H9 (cell line): ENCODE measurements around the gene DBN1. TPM values are rescaled to one million over a fixed set of nuclear protein-coding genes. Genes with fewer than 3 reads are reported as not detected.

Experiments used
- DNase-seq: peaks from one replicate; pipeline ENCODE4 v3.0.0-alpha.2; 2017
- H2AFZ ChIP-seq: one replicate; pipeline ENCODE4 v1.6.1; 2013; ENCODE audit warnings: mild to moderate bottlenecking, low read length, control low read depth, moderate library complexity
- H2AK5ac ChIP-seq: 2 replicates; pipeline ENCODE4 v1.6.1; 2013; ENCODE audit warnings: low read length, control low read depth, mixed read lengths; ENCODE audit not compliant: insufficient read length
- H2BK120ac ChIP-seq: one replicate; pipeline ENCODE4 v1.6.1; 2013; ENCODE audit warnings: low read depth, mild to moderate bottlenecking, low read length, control low read depth, inconsistent platforms; ENCODE audit not compliant: poor library complexity, severe bottlenecking
- H2BK12ac ChIP-seq: 2 replicates; pipeline ENCODE4 v1.6.1; 2013; ENCODE audit warnings: low read length, control low read depth, mixed read lengths, low read depth; ENCODE audit not compliant: insufficient read length
- H2BK15ac ChIP-seq: 2 replicates; pipeline ENCODE4 v1.6.1; 2013; ENCODE audit warnings: low read depth, low read length, control low read depth
- H2BK20ac ChIP-seq: one replicate; pipeline ENCODE4 v1.6.1; 2013; ENCODE audit warnings: low read depth, mild to moderate bottlenecking, low read length, control low read depth, inconsistent platforms; ENCODE audit not compliant: poor library complexity, severe bottlenecking
- H2BK5ac ChIP-seq: 2 replicates; pipeline ENCODE4 v1.6.1; 2013; ENCODE audit warnings: low read length, control low read depth, mixed read lengths; ENCODE audit not compliant: insufficient read length
- H3K14ac ChIP-seq: 2 replicates; pipeline ENCODE4 v1.6.1; 2013; ENCODE audit warnings: low read length, control low read depth; ENCODE audit not compliant: insufficient read depth
- H3K18ac ChIP-seq: 2 replicates; pipeline ENCODE4 v1.6.1; 2013; ENCODE audit warnings: low read depth, mild to moderate bottlenecking, mixed read lengths, low read length, control low read depth; ENCODE audit not compliant: insufficient read length
- H3K23ac ChIP-seq: 2 replicates; pipeline ENCODE4 v1.6.1; 2013; ENCODE audit warnings: low read length, control low read depth, mixed read lengths, low read depth; ENCODE audit not compliant: insufficient read length
- H3K23me2 ChIP-seq: 2 replicates; pipeline ENCODE4 v1.6.1; 2013; ENCODE audit warnings: low read depth, mild to moderate bottlenecking, mixed read lengths, low read length, control low read depth; ENCODE audit not compliant: insufficient read length, poor library complexity, severe bottlenecking
- H3K27ac ChIP-seq: 2 replicates; pipeline ENCODE4 v1.5.1; 2013; ENCODE audit warnings: low read length, control low read depth, mixed read lengths, low read depth; ENCODE audit not compliant: insufficient read length
- H3K27me3 ChIP-seq: 2 replicates; pipeline ENCODE4 v1.6.1; 2013; ENCODE audit warnings: low read length, control low read depth, inconsistent platforms; ENCODE audit not compliant: insufficient read depth
- H3K4ac ChIP-seq: 2 replicates; pipeline ENCODE4 v1.6.1; 2013; ENCODE audit warnings: low read depth, mild to moderate bottlenecking, control low read depth, inconsistent platforms, low read length, moderate library complexity
- H3K4me1 ChIP-seq: 2 replicates; pipeline ENCODE4 v1.6.1; 2013; ENCODE audit warnings: low read length, control low read depth, inconsistent platforms; ENCODE audit not compliant: insufficient read depth
- H3K4me2 ChIP-seq: 2 replicates; pipeline ENCODE4 v1.6.1; 2013; ENCODE audit warnings: low read length, control low read depth, mixed read lengths; ENCODE audit not compliant: insufficient read length, insufficient read depth
- H3K56ac ChIP-seq: 2 replicates; pipeline ENCODE4 v1.6.1; 2013; ENCODE audit warnings: low read depth, mild to moderate bottlenecking, mixed read lengths, low read length, control low read depth; ENCODE audit not compliant: insufficient read length
- H3K79me1 ChIP-seq: 2 replicates; pipeline ENCODE4 v1.6.1; 2013; ENCODE audit warnings: low read depth, mild to moderate bottlenecking, moderate library complexity, low read length, control low read depth, inconsistent platforms; ENCODE audit not compliant: insufficient read depth, poor library complexity, severe bottlenecking
- H3K79me2 ChIP-seq: 2 replicates; pipeline ENCODE4 v1.6.1; 2013; ENCODE audit warnings: low read length, control low read depth, inconsistent platforms; ENCODE audit not compliant: insufficient read depth
- H3K9ac ChIP-seq: 2 replicates; pipeline ENCODE4 v1.6.1; 2013; ENCODE audit warnings: low read length, control low read depth, mixed read lengths; ENCODE audit not compliant: insufficient read length; ENCODE audit errors: extremely low read depth
- H3K9me3 ChIP-seq: one replicate; pipeline ENCODE4 v1.6.1; 2013; ENCODE audit warnings: low read depth, low read length, inconsistent platforms; ENCODE audit not compliant: control insufficient read depth
- H3T11ph ChIP-seq: one replicate; pipeline ENCODE4 v1.6.1; 2013; ENCODE audit warnings: mild to moderate bottlenecking, low read length, control low read depth, inconsistent platforms
- H4K20me1 ChIP-seq: one replicate; pipeline ENCODE4 v1.6.1; 2013; ENCODE audit not compliant: control insufficient read depth, insufficient read length, insufficient read depth
- H4K5ac ChIP-seq: 2 replicates; pipeline ENCODE4 v1.6.1; 2013; ENCODE audit warnings: low read depth, mild to moderate bottlenecking, mixed read lengths, low read length, control low read depth; ENCODE audit not compliant: insufficient read length
- H4K8ac ChIP-seq: replicated peaks from 2 replicates; pipeline ENCODE4 v1.6.1; 2013; ENCODE audit warnings: low read length, control low read depth, mixed read lengths, low read depth; ENCODE audit not compliant: insufficient read length
- H4K91ac ChIP-seq: 2 replicates; pipeline ENCODE4 v1.6.1; 2013; ENCODE audit warnings: low read depth, mild to moderate bottlenecking, moderate library complexity, mixed read lengths, low read length, control low read depth; ENCODE audit not compliant: insufficient read length
- H3K27ac Mint-ChIP-seq, 3 experiments: 2 replicates in 2 of 3; 3 replicates in 1 of 3; pipeline ENCODE4 v1.8.0; 2020 to 2021; ENCODE audit warnings: mixed read lengths in 3 of 3, mild to moderate bottlenecking in 1 of 3, moderate library complexity in 1 of 3
- H3K27me3 Mint-ChIP-seq: 2 replicates; pipeline ENCODE4 v1.8.0; 2021; ENCODE audit warnings: low read depth, mild to moderate bottlenecking, moderate library complexity, mixed read lengths
- H3K36me3 Mint-ChIP-seq, 3 experiments: 2 replicates in 2 of 3; 3 replicates in 1 of 3; pipeline ENCODE4 v1.8.0; 2020 to 2021; ENCODE audit warnings: low read depth in 3 of 3, mixed read lengths in 3 of 3; ENCODE audit not compliant: insufficient read depth in 1 of 3
- H3K4me1 Mint-ChIP-seq, 2 experiments: 2 replicates each; pipeline ENCODE4 v1.8.0; 2020; ENCODE audit warnings: mixed read lengths in 2 of 2
- H3K4me3 Mint-ChIP-seq, 2 experiments: 2 replicates in 1 of 2; 3 replicates in 1 of 2; pipeline ENCODE4 v1.8.0; 2020 to 2021; ENCODE audit warnings: mild to moderate bottlenecking in 2 of 2, mixed read lengths in 2 of 2, moderate library complexity in 1 of 2
- H3K9me3 Mint-ChIP-seq, 2 experiments: 2 replicates in 1 of 2; 3 replicates in 1 of 2; pipeline ENCODE4 v1.8.0; 2020; ENCODE audit warnings: mild to moderate bottlenecking in 2 of 2, mixed read lengths in 2 of 2, moderate library complexity in 1 of 2
- CTCF ChIP-seq: fragments of 200-600 bp; sonication (generic); conservative IDR thresholded peaks from 3 replicates; pipeline ENCODE4 v1.8.0; 2021; ENCODE audit warnings: antibody characterized with exemption, mild to moderate bottlenecking
- WGBS: extraction: QIAGEN DNeasy Blood & Tissue Kit; methylation state at CpG from one replicate; pipeline ENCODE4 v1.1.7; 2013; ENCODE audit warnings: missing lambda C conversion rate, low lambda C conversion rate, mixed read lengths; ENCODE audit not compliant: insufficient read length; ENCODE audit errors: extremely low coverage; 5-methylcytosine and 5-hydroxymethylcytosine counted together
- total RNA-seq: library from RNA; stranded (reverse); gene quantifications from 2 replicates; pipeline ENCODE4 v1.2.1, GENCODE V29; 2021

Gene DBN1
- total RNA-seq, 1 experiment from 2014 or later = 340 TPM

DNA sequence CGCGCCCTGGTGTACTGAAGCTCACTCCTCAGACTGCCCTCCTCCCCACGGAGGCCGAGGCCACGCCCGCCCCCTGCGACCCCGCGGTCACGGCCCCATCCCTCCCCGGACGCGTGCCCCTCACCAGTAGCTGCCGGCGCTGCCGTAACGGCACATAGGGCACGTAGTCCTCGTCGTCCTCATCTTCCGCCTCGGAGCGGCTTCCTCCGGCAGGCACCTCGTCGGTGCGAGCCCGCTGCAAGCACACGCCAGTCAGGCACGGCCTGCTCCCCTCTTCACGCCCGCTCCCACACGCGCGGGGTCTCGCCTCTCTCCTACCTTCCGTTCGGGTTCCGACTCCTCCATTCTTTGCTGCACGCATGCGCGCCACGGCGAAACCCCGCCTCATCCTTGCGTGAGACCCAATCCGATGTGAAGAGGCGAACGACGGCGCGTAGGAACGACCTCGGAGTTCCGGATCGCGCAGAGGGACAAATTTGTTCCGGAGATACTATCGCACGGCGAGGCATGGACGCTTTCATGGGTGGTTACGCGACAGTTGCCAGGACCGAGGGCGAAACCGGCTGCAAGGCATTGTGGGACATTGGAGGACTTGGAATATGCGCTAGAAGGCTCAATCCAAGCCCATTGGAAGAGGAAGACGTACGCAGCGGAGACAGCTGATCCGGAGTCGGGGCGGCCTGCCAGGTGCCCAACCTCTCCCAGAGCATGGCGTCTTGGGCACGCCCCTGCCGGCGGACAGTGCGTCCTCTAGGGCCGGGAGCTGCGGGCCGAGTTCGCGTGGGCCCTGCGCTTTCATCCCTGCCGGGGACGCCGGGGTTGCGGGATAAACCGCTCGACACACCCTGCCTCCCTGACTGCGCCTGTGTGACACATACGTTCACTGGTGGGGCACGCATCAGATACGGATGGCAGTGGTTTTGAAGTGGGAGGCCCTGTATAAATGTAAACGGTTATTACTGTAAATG is 43.5 kb upstream of the DBN1 start, which contains the start of gene DDX41:
DDX41 (minus strand) TSS at position 361 of the 968 bp plus-strand sequence; CDS start at position 345, 16 bp downstream.
- Histone ChIP-seq H3K27me3 (no peaks in the 10 kb centered on the region), H2BK120ac (no peak within 1 kb of the TSS), H3K56ac (no peak within 1 kb of the TSS), H3K4me1 (no peaks in the 10 kb centered on the region), H4K5ac (no peak within 1 kb of the TSS), H2AFZ (no peak within 1 kb of the TSS), H2BK12ac (no peak within 1 kb of the TSS), H2BK15ac (no peak within 1 kb of the TSS), H4K20me1 (no peaks in the 10 kb centered on the region), H2BK20ac (no peak within 1 kb of the TSS), H3K9ac (peak within 1 kb of the TSS; percentile 90), H4K8ac (no peak within 1 kb of the TSS), H3K79me1 (peaks cover 6% of the 10 kb centered on the region), H3K23me2 (peaks cover 4% of the 10 kb centered on the region), H2BK5ac (no peak within 1 kb of the TSS), H4K91ac (no peak within 1 kb of the TSS), H3T11ph (no peak within 1 kb of the TSS), H2AK5ac (no peak within 1 kb of the TSS), H3K18ac (no peak within 1 kb of the TSS), H3K9me3 (no peaks in the 10 kb centered on the region), H3K23ac (no peak within 1 kb of the TSS), H3K4me2 (peak within 1 kb of the TSS; percentile 84), H3K27ac (no peak within 1 kb of the TSS), H3K79me2 (peaks cover 5% of the 10 kb centered on the region; the same call in 1 of the 2 replicates), H3K4ac (no peak within 1 kb of the TSS), H3K14ac (peak within 1 kb of the TSS; percentile 70)
- Mint-ChIP-seq H3K4me3 (peak within 1 kb of the TSS; percentile 93 to 96), H3K9me3 (0 out of 5 replicates have a peak, but pooled peaks cover 0 to 3% of the 10 kb centered on the region in 2 experiments), H3K36me3 (peaks cover 47 to 77% (median 74%) of the 10 kb centered on the region in 3 experiments), H3K4me1 (peaks cover 11 to 18% of the 10 kb centered on the region in 2 experiments), H3K27ac (peak within 1 kb of the TSS; percentile 69 to 99 (median 96)), H3K27me3 (peaks cover 3% of the 10 kb centered on the region; the same call in 1 of the 2 replicates)
- 0 out of 3 replicates have a peak, but pooled peaks have one; percentile 10 for TF ChIP-seq CTCF
- no CpG with 5 or more reads among the region's 96 CpGs for WGBS
- peak; percentile 97 for DNase-seq
